HG02623 (cell line): Measurements from ENCODE around the gene SDK1.

Experiments
- ATAC-seq: cut with Tn5 transposase; IDR thresholded peaks from one replicate; pipeline ENCODE4 v1.9.1; 2021; ENCODE audit warnings: moderate library complexity; ENCODE audit not compliant: unreplicated experiment

Gene SDK1

GRCh38 chr7:4115442-4115841, 814.4 kb downstream of the SDK1 start:
- ATAC-seq = no peak

- no peak for ATAC-seq
Measured at GRCh38 chr7:4115941-4116610, 815.0 kb downstream of the SDK1 start.

DNA sequence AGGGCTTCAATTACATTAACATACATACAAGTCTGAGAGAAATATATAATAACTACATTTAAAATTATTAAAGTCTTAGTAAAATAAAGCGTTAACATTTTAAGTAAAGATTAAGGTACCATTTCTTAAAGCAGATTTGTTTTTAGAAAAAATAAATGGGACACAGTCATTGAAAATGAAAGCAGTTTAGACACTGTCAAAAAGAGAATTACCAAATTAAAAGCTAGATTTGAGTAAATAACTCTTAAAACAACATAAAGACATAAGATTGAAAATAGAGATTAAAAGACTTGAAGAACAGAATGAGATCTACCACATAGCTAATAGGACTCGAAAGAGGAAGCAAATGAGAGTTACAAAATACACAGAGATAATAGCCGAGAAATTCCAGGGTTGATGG, 818.8 kb downstream of the SDK1 start:
- no peak for ATAC-seq

DNA sequence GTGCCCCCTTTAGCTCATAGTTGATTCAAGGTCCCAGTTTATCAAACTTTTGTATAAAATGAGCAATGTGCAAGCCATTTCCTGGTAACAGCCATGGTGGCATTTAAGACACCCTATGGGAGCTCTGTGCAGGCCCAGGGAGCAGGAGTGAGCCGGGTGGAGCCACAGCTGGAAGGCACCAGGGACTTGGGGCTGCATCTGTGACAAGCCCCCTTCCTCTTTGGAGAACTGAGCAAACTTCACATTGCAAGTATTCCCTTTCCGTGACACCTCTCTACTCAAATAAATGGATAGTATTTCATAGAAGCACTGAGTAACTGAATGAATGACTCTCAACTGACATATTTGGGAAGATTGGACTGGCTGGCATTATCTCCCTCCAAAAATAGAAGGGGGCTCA, 822.3 kb downstream of the SDK1 start:
- ATAC-seq = no peak

DNA sequence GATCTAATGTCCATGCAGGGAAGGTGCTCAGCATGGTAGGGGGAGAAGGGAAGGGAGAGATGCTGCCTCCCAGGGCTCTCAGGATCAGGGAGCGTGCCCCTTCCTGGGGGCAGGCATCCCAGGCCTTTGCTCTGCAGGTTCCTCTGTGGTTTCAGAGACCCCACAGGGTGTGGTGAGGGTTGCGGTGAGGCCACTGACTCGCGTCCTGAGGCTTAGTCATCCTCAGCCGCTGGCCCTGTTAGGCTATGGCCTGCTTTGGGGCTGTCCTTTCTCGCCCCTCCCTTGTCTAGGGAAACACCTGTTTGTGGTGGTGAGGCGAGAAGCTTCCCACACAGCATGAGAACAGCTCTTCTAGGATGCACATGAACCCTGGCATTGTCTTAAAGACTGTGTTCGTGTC, 822.8 kb downstream of the SDK1 start:
- ATAC-seq = no peak

DNA sequence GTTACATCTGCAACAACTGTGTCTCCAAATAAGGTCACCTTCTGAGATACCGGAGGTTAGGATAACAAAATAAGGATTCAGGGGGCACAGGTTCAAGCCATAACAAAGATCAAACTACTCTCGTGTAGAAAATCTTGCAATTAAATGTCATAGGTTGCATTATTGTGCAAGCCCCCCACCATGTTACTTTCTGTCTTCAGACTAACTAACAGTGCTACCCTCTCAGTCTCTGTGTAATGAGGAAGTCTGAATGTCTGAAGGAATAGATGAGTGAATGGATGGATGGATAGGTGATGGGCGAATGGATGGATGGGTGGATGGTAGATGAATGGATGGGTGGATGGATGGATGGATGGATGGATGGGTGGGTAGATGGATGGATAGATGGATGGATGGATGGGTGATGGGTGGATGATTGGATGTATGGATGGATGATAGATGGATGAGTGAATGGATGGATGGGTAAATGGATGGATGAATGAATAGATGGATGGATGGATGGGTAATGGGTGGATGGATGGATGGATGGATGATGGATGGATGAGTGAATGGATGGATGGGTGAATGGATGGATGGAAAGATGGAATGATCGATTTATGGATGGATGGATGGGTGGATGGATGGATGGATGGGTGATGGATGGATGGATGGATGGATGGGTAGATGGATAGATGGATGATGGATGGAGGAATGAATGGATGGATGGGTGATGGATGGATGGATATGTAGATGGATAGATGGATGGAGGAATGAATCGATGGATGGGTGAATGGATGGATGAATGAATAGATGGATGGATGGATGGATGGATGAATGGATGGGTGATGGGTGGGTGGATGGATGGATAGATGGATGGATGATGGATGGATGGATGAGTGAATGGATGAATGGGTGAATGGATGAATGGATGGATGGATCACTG, 823.8 kb downstream of the SDK1 start:
- ATAC-seq = no peak

DNA sequence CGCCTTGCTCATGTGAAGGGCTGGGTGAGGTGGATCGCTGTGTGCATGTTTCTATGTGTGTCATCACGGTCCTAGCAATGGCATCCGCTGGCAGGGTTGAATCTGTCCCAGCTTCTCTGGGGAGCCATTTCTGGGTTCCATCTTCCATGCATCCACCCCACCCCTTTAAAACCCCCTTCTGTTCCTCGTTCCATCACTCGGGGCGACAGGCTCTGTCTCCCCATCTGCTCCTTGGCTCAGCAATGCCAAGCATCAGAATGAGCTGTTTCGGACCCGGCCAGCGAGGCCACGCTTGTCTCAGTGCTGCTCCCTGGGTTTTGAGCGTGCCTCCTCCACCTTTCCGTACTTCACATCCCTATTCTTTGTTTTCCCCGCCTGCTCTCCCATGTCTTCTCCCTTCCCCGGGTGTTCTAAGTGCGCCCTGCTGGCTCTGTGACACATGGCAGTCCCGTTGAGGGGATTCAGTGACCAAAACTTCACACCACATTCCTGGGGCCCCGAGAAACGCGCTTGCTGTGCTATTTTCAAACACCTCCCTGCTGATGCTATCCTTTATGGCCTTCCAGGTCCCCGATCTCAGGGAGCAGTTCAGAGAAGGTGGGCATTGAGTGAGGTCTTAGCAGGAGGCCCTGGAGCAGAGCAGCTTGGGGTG, 827.0 kb downstream of the SDK1 start:
- ATAC-seq = no peak

DNA sequence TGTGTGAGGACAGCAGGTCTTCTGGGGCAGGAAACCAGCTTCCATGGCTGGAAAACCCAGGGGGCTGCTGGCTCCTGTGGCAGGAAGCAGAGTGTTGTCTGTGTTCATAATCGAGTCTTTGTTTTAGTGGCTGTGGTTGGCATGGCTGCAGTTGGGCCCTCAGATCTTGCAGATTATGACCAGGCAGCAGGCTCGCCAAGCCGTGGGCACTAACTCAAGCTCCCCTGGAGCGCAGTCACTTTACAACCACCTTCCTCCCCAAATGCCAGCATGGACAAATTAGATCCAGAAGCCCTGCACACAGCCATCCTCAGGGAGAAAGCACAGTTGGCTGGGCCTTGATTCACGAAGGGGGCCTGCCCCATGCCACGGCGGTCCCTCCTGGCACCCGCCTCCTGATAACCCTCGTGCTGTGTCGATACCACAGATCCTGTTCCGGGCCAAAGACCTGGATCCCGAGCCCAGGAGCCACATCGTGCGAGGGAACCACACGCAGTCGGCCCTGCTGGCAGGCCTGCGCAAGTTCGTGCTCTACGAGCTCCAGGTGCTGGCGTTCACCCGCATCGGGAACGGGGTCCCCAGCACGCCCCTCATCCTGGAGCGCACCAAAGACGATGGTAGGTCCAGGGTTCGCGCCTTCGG, 828.5 kb downstream of the SDK1 start:
- ATAC-seq = no peak

GRCh38 chr7:4131063-4131462, 830.0 kb downstream of the SDK1 start:
- no peak for ATAC-seq

DNA sequence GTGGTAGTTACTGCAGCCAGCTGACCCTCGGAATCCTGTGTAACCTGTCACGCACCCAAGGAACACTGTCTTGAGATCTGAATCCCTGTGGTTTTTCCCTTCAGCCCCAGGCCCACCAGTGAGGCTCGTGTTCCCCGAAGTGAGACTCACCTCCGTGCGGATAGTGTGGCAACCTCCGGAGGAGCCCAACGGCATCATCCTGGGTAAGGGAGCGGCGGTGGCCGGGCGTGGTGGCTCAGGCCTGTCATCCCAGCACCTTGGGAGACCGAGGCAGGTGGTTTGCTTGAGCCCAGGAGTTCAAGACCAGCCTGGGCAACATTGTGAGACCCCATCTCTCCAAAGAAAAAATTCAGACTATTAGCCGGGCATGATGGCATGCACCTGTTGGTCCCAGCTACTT, 831.2 kb downstream of the SDK1 start:
- ATAC-seq = no peak

DNA sequence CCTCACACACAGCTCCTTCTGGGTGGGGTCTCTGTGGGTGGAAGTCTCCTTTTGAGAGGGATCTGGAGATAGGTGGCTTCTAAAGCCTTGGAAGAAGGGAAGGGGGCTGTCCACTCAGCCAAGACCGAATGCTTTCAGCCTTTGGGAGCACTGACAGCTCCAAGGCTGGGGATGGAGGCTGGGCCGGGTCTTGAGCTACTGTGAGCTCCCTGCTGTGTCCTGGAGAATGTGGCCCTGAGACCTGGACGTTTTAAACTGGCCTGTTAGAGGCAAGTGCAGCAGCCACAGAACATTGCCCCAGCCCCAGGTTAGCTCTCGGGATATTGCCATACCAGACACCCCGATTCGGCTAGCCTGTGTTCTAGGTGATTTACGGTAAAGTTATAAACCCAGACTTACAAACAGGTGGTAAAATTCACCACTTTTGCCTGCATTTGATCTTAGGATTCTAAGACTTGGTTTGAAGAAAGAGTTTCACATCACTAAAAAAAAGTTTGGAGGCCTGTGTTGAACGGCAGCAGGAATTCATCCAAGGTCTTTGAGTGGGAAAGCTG, 832.5 kb downstream of the SDK1 start:
- ATAC-seq = no peak

DNA sequence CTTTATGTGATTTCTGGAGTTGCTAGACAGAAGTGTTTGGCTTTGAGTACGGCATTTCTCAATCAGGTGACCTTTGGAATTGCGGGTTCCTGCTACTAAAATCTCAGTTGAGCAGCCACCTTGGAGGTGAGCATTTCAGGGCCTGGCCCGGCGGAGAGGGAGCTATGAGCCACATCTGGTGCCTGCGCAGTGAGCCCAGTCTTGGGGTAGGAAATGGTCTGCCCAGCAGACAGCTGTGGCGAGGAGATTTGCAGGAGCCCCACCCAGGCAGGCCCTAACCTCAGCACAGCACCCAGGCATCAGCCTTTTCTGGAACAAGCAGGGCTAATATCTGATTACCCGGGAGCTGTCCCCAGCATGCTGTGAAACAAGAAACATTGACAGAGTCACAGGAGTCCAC, 833.2 kb downstream of the SDK1 start:
- no peak for ATAC-seq

- ATAC-seq = no peak
Measured at GRCh38 chr7:4134631-4135030, 833.6 kb downstream of the SDK1 start.

GRCh38 chr7:4135301-4135700, 834.2 kb downstream of the SDK1 start:
- no peak for ATAC-seq

GRCh38 chr7:4136036-4136435, 835.0 kb downstream of the SDK1 start:
- ATAC-seq = no peak

DNA sequence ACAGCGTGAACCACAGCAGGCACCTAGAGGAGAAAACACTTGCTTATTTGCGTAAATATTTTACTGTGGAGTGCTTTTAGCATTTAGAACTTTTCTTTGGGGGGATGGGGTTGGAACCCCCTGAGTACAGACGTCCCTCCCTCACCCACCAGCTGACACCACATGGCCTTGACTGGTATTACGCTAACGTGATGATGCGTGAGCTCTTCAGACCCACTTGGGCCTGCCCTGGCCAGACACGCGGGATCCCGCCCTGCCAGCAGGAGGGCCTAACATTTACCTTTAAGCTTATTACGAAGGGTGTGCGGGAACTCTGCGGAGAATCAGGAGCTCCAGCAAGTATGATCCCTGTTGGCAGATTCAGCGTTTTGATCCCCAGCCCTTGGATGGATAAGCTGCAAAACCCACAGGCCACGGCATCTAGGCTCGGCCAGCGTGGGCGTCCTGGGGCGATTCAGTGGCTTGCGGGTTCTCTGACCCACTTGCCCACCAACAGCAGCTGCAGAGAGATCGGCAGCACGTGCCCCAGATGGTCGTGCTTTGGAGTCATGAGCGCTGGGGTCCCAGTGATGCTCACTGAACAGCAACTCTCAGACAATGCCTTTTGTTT, 835.6 kb downstream of the SDK1 start:
- ATAC-seq = no peak

DNA sequence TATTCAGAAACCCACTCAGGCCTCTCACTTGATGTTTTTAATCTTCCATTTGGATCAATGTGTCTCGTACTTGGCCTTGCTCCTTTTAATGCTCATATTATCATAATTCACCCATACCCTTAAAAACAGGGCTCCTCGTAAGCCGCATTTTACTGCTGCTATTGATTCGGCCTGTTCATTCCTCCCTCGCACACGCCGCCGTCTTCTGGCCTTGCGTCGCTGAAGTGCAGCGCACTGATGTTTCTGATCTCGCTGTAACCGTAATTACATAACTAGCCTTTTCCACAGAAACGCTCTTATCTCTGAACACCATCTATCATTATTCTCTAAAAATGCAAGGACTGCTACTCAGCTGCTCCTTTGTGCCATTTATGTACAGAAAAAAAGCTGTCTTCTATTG, 836.5 kb downstream of the SDK1 start:
- no peak for ATAC-seq

- ATAC-seq = no peak
Measured at GRCh38 chr7:4138866-4139265, 837.8 kb downstream of the SDK1 start.

GRCh38 chr7:4139656-4140625, 838.9 kb downstream of the SDK1 start:
- ATAC-seq = no peak

DNA sequence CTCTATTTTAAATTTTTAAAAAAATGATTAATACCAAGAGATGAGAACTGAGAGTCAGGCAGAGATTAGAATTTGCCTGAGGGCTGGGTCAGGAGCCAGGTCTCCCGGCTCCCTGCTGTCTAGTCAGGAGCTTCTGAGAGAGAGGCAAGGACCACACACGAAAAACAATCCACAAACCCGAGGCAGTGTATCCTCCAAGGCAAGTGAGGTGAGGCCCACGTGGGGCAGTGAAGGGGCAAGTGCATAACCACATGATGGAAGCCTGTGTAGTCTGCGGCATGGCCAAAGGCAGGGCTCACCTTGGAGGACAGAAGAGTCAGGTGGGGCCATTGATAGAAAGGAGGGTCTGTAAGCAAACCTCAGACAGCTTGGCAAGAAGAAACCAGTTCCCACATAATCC, 839.9 kb downstream of the SDK1 start:
- no peak for ATAC-seq
